GM12892 (cell line): ENCODE results near the gene LY6G5C.

ENCODE experiments used
- POLR2A ChIP-seq: IDR thresholded peaks from 2 replicates; pipeline ENCODE4 v1.6.1; 2011; ENCODE audit warnings: low read depth, low read length, control low read depth
- TAF1 ChIP-seq: IDR thresholded peaks from 2 replicates; pipeline ENCODE4 v1.6.1; 2011; ENCODE audit warnings: low read depth, mild to moderate bottlenecking, control low read depth, low read length, borderline replicate concordance

DNA sequence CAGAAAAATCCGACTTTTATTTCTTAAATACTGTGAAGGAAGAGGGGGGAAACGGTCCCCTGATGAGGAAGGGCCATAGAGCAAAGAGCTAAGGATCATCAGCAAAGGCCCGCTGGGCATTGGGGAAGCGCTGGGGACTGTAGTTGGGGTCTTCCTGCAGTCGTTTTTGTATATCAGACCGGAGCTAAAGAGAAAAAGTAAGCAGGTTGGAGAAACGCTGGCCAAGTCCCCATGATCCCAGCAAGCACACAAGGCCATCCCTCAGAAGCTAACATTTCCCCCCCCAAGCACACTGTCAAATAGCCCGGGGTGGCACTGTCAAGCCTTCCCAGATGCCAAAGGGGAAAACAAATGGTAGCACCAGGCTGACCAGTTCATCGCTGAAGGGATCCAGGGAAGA lies 41.8 kb downstream of the LY6G5C start:
- TF ChIP-seq POLR2A (peak; percentile 49; the same call in 1 of the 2 replicates), TAF1 (no peak)
